Raji (cell line): ENCODE results near the gene METTL8.

Source experiments
- POLR2A ChIP-seq: IDR thresholded peaks from 2 replicates; pipeline ENCODE4 v1.6.1; 2011; ENCODE audit warnings: low read depth, low read length, control low read depth; ENCODE audit not compliant: insufficient read depth

METTL8 gene

GRCh38 chr2:171410101-171410500 is 23.7 kb downstream of the METTL8 start:
- TF ChIP-seq POLR2A: no peak

DNA sequence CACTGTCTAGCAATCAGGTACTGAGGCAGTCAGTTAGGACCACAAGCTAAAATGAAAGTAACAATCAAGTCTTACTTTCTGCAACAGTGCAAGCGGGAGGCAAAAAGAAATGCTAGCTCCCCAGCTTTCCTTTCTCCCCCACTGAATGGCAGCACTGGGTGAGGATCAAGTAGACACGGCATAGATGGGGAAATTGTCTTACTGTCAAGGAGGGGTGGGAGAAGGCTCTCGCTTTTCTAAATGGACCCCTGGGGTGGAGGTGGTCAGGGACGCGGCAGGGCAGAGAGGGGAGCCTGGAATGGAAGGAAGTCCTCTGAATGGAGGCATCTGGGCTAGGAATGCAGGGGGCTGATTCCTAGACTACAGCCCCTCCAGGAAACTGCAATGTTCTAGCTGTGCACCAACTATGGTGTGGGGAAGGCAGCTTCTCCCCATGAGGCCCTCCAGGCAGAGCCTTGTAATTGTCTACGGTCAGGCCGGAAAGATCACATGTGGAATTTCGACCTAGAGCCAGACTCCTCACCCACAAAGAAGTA is 24.3 kb downstream of the METTL8 start:
- TF ChIP-seq POLR2A: no peak

DNA sequence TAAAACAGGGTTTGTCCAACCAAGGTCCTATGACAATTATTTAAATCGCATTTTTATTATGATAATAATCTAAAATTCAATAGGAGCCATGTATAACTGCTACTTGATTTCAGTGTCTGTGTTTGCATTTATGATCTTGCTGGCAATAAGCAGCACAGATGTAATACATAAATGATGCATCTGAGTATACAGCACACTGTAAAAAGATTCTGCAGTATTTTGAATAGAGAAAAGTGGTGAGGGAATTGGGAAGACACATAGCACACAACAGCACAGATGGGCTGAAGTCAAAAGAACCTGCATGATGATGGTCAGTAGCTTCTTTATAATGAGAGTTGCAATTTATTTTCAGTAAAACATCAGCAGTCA is 26.1 kb downstream of the METTL8 start:
- no peak for TF ChIP-seq POLR2A

DNA sequence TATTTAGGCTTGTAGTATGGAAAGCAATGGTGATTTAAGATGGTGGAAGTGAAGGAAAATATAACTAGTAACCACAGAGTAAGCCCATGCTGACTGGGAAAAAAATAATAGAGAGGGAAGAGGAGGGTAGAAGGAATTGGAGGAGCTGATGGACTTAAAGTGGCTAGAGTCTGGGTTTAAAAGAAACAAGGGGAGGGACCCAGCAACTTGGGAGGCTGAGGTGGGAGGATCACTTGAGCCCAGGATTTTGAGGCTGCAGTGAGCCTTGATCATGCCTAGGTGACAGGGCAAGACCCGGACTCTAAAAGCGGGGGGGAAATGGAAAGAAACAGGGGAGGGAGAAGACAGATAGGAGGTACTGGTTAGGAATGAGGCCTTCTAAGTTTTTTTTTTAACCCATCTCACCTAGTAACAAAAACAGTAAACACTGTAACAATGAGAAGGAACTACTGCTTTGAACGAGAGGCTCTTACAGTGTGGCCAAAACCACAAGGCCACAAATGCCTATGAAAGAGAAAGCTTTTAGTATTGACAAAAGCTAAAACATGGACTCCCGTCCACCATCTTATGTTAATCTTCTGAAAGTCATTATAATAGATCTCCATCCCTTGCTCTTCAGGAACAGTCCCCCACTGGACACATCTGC is 26.6 kb downstream of the METTL8 start:
- TF ChIP-seq POLR2A: no peak

DNA sequence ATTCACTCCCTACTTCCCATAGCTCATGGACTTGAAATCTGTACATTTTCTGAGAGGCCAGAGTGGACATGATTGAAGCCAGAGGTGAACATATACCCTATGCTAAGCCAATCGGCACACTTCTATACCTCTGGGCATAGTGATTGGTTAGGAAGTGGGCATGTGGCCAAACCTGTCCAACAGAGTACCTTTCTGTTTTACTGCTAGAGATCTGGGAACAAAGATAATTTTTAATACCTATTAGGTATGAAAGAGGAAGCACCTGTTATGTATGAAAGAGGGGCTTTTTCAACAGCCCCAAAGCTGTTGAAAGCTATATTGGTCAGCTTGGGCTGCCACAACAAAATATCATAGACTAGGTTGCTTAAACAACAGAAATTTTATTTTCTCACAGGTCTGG is 27.7 kb downstream of the METTL8 start:
- TF ChIP-seq POLR2A: no peak

- TF ChIP-seq POLR2A: no peak
Measured at GRCh38 chr2:171405546-171405945, 28.2 kb downstream of the METTL8 start.

GRCh38 chr2:171404719-171405118 is 29.1 kb downstream of the METTL8 start:
- TF ChIP-seq POLR2A: no peak

DNA sequence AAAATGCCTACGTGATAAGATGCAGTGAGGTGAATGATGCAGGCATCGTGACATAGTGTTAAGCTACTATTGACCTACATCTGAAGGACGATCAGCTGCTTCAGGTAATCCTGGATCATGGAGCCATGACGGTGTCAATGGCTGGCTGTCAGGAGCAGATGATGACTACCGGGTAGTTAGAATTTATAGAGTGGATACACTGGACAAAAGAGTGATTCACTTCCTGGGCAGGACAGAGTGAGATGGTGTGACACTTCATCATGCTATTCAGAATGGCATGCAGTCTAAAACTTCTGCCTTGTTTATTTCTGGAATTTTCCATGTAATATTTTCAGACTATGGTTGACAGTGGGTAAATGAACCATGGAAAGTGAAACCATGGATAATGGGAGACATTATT is 29.5 kb downstream of the METTL8 start:
- TF ChIP-seq POLR2A: no peak

GRCh38 chr2:171402906-171403580 is 30.7 kb downstream of the METTL8 start:
- no peak for TF ChIP-seq POLR2A

DNA sequence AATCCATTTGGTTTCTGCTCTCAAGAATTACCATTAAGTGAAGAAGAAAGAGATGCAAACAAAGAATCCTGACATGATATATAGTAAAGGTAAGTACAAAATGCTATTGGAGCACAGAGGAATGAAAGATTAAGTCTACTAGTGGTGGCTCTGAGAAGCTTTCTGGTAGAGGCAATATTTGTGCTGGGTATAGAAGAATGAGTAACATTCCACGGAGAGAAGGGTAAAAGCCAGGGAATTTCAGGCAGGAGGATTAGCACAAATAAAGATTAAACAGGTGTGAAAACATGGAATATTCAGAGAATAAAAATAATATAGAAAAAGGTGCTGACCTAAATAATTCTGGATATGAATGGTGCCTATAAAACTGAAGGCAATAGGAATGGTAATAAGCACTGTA is 31.8 kb downstream of the METTL8 start:
- TF ChIP-seq POLR2A: no peak

GRCh38 chr2:171400395-171400794 is 33.4 kb downstream of the METTL8 start:
- no peak for TF ChIP-seq POLR2A

DNA sequence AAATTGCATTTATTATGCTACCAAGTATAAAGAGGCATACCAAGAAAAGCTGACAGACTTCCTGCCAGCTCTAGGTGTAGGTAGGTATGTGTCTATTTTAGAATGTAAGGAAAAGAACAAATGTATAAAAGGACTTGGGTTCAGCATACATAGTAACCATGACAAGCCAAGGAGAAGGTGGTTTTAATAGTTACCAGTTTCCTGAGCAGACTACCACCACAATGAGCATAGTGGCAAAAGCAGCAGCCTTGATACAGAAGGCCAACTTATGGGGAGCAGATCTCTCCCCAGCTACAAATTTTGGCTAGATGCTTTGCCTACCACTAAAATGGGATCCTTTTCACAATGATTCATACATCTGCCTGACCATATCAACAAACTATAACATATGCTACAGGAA is 34.5 kb downstream of the METTL8 start:
- no peak for TF ChIP-seq POLR2A

DNA sequence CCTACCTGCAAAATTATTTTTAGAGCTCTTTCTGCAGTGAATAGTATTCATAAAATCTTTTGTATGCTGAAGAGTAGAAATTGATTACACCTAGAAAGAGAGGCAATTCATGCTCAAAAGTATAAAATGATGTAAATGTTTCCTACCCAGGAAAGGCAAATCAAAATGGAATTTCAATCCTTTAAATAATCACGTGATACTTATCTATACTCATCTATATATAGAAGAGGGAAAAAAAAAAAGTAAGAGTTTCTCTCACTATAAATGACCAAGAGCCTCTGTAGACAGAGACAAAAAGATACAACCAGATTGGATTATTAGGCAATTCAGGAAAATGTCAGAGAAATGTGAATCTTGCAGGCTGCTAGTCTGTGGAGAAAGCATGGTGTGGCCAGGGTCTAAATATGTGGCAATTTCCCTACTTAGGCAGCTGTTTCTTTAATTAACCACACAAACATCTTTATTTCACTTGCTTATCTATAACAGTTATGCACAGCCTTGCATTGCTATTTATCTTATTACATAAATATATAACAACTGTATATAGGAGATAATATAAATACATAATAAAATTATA is 39.5 kb downstream of the METTL8 start:
- no peak for TF ChIP-seq POLR2A

DNA sequence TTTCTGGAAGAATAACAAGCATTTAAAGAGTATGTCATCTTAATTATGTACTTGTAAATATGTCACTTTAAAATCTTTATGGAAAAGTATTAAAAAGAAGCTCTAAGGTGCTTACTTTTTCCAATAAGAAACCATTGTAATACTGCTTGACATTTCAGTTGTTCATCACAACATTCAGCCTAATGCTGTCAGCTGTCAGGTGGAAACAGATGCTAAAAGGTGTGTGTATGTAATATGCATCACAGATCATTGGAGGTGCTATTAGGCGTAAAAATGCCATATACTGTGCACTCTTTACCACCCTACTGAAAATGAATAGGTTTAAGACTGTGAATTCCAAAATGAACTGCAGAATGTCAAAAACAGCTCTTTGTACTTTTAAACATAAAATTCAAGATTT is 40.3 kb downstream of the METTL8 start:
- TF ChIP-seq POLR2A: no peak

DNA sequence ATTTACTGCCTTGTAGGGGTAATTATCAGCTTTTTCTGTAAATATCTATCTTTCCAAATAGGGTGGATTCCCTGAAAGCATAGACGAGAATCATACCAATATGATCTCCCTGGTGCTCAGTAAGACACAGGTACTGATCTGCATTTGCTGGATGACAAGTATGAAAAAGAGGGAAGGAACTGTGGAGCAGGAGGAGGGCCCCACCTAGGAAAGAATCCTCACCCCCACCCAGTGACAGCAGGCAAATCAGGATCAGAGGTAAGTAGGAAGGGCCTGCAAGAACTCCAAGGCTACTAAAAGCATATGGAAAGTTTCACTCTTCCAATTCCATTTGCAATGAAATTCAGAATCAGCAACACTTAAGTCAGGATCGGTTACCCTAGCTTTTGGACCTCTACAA is 42.3 kb downstream of the METTL8 start:
- no peak for TF ChIP-seq POLR2A

GRCh38 chr2:171390941-171391516 is 42.8 kb downstream of the METTL8 start:
- no peak for TF ChIP-seq POLR2A

- no peak for TF ChIP-seq POLR2A
Measured at GRCh38 chr2:171389780-171390179, 44.0 kb downstream of the METTL8 start.

DNA sequence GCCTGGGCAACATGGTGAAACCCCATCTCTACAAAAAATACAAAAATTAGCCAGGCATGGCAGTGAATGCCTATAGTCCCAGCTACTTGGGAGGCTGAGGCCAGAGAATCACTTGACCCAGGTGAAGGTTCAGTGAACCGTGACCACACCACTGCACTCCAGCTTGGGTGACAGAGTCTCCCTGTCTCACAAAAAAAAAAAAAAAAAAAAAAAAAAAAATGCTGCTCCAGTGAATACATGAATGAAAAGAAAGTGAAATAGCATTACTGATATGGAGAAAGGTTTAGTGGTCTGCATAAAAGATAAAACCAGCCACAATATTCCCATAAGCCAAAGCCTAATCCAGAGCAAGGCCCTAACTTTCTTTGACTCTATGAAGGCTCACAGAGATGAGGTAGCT is 44.5 kb downstream of the METTL8 start:
- no peak for TF ChIP-seq POLR2A
